Astrocyte (in vitro differentiated cells and primary cell): ENCODE measurements around the gene FLNC. TPM values are rescaled to one million over a fixed set of nuclear protein-coding genes. Genes with fewer than 3 reads are reported as not detected.
A peak's percentile ranks its signal among the peaks of the same experiment; 100 is the strongest.

Experiments
- DNase-seq: peaks from one replicate; pipeline ENCODE4 v3.0.0-alpha.2; 2010; ENCODE audit warnings: low read depth
- FAIRE-seq: peaks from 2 replicates; lab custom pipeline; 2011; peaks lifted over from hg19 to GRCh38; lab: Jason Lieb, UNC
- H2AFZ ChIP-seq: 2 replicates; pipeline ENCODE4 v1.6.0; 2012; ENCODE audit warnings: low read depth, low read length, inconsistent platforms
- H3K27ac ChIP-seq: 2 replicates; pipeline ENCODE4 v1.5.1; 2011; ENCODE audit warnings: low read depth, low read length, inconsistent platforms
- H3K27me3 ChIP-seq: 2 replicates; pipeline ENCODE4 v1.6.0; 2011; ENCODE audit warnings: low read length, inconsistent platforms; ENCODE audit not compliant: insufficient read depth
- H3K36me3 ChIP-seq: 2 replicates; pipeline ENCODE4 v1.5.1; 2011; ENCODE audit warnings: low read length, inconsistent platforms; ENCODE audit not compliant: insufficient read depth
- H3K4me1 ChIP-seq: 2 replicates; pipeline ENCODE4 v1.5.1; 2011; ENCODE audit warnings: low read length, inconsistent platforms; ENCODE audit not compliant: insufficient read depth
- H3K4me2 ChIP-seq: 2 replicates; pipeline ENCODE4 v1.6.0; 2012; ENCODE audit warnings: low read length, inconsistent platforms
- H3K4me3 ChIP-seq: 2 replicates; pipeline ENCODE4 v1.5.1; 2011; ENCODE audit warnings: low read depth, mild to moderate bottlenecking, low read length, inconsistent platforms; ENCODE audit not compliant: insufficient read depth
- H3K79me2 ChIP-seq: 2 replicates; pipeline ENCODE4 v1.6.0; 2012; ENCODE audit warnings: mild to moderate bottlenecking, low read length, inconsistent platforms; ENCODE audit not compliant: insufficient read depth
- H3K9ac ChIP-seq: 2 replicates; pipeline ENCODE4 v1.6.0; 2012; ENCODE audit warnings: mild to moderate bottlenecking, low read length, inconsistent platforms
- H3K9me3 ChIP-seq: 2 replicates; pipeline ENCODE4 v1.5.1; 2012; ENCODE audit warnings: low read depth, mild to moderate bottlenecking, low read length, inconsistent platforms; ENCODE audit not compliant: insufficient read depth
- H4K20me1 ChIP-seq: 2 replicates; pipeline ENCODE4 v1.6.0; 2012; ENCODE audit warnings: low read length, inconsistent platforms; ENCODE audit not compliant: insufficient read depth
- H3K27ac Mint-ChIP-seq: one replicate; pipeline ENCODE4 v1.8.0; 2021; ENCODE audit warnings: mild to moderate bottlenecking, mixed read lengths; ENCODE audit not compliant: unreplicated experiment
- H3K27me3 Mint-ChIP-seq: one replicate; pipeline ENCODE4 v1.8.0; 2021; ENCODE audit warnings: low read depth, mixed read lengths; ENCODE audit not compliant: unreplicated experiment
- H3K36me3 Mint-ChIP-seq: one replicate; pipeline ENCODE4 v1.8.0; 2021; ENCODE audit warnings: low read depth, mixed read lengths; ENCODE audit not compliant: unreplicated experiment
- H3K4me1 Mint-ChIP-seq: one replicate; pipeline ENCODE4 v1.8.0; 2021; ENCODE audit warnings: low read depth, mixed read lengths; ENCODE audit not compliant: unreplicated experiment
- H3K4me3 Mint-ChIP-seq: one replicate; pipeline ENCODE4 v1.8.0; 2021; ENCODE audit warnings: mild to moderate bottlenecking, moderate library complexity, mixed read lengths; ENCODE audit not compliant: unreplicated experiment
- H3K9me3 Mint-ChIP-seq: one replicate; pipeline ENCODE4 v1.8.0; 2021; ENCODE audit warnings: mild to moderate bottlenecking, mixed read lengths; ENCODE audit not compliant: unreplicated experiment
- EZH2 ChIP-seq: IDR thresholded peaks from 2 replicates; pipeline ENCODE4 v1.6.1; 2012; ENCODE audit warnings: mild to moderate bottlenecking, low read length, inconsistent platforms; ENCODE audit not compliant: insufficient read depth
- total RNA-seq: library from RNA; stranded (reverse); gene quantifications from 2 replicates; pipeline ENCODE4 v1.2.1, GENCODE V29; 2021
- TF ChIP-seq, protein P1 (sequence below): IDR thresholded peaks from 2 replicates; pipeline ENCODE4 v1.5.1; 2011; ENCODE audit warnings: low read depth, mild to moderate bottlenecking, inconsistent platforms, low read length, moderate library complexity; ENCODE audit not compliant: insufficient read depth

The FLNC gene
- total RNA-seq, 1 donor from 2014 or later: 364 TPM

DNA sequence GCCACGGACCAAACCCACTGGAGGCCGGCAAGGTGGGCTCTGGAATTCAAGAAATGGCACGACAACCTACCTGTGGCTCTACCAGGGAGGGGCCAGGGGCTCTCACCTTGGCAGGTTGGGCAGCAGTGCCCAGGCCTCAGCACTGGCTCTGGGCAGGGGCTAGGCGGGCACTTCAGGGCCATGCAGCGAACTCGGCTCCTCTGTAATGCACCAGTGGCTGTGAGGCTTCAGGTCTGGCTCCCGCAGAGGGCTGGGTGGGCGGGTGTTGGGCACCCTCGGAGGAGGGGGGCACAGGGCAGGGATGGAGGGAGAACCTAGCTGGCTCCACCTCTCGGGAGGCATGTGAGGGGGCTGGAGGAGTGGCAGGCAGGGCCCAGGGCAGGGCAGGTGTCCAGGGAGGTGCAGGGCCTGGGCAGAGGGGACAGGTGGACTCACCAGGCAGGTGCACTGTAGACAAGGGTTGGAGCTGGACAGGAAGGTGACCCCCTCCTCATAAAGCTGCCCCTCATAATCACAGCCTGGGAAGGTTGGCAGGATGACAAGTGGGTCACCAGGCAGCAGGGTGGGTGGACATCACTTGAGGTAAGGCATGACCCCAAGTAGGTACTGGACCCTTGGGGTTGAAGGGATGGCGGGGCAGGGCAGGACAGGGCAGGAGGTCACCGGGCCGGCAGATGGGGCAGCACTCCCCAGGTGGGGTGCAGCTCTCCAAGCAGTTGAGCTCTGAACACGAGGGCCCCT is 73.6 kb downstream of the FLNC start:
- no peak overlapping the region for H3K4me3 ChIP-seq
- H3K36me3 Mint-ChIP-seq: peaks cover 8% of the 10 kb centered on the region
- peaks cover 9% of the 10 kb centered on the region for H3K9me3 Mint-ChIP-seq
- TF ChIP-seq, protein P1, sequence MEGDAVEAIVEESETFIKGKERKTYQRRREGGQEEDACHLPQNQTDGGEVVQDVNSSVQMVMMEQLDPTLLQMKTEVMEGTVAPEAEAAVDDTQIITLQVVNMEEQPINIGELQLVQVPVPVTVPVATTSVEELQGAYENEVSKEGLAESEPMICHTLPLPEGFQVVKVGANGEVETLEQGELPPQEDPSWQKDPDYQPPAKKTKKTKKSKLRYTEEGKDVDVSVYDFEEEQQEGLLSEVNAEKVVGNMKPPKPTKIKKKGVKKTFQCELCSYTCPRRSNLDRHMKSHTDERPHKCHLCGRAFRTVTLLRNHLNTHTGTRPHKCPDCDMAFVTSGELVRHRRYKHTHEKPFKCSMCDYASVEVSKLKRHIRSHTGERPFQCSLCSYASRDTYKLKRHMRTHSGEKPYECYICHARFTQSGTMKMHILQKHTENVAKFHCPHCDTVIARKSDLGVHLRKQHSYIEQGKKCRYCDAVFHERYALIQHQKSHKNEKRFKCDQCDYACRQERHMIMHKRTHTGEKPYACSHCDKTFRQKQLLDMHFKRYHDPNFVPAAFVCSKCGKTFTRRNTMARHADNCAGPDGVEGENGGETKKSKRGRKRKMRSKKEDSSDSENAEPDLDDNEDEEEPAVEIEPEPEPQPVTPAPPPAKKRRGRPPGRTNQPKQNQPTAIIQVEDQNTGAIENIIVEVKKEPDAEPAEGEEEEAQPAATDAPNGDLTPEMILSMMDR: no peak
- no peak for TF ChIP-seq EZH2
- DNase-seq (no peak), FAIRE-seq (no peak)
- H3K9ac ChIP-seq: no peak overlapping the region
- no peak overlapping the region for H3K4me3 Mint-ChIP-seq
- peaks cover 43% of the 10 kb centered on the region for H3K27me3 Mint-ChIP-seq
- H3K79me2 ChIP-seq: no peaks in the 10 kb centered on the region
- H3K27ac Mint-ChIP-seq: no peak overlapping the region
- H3K36me3 ChIP-seq: no peaks in the 10 kb centered on the region
- no peaks in the 10 kb centered on the region for H3K4me1 ChIP-seq
- no peak overlapping the region for H3K4me2 ChIP-seq
- H2AFZ ChIP-seq: no peak overlapping the region
- peaks cover 6% of the 10 kb centered on the region for H3K27me3 ChIP-seq
- H3K27ac ChIP-seq: no peak overlapping the region
- peaks cover 2% of the 10 kb centered on the region for H3K4me1 Mint-ChIP-seq
- H3K9me3 ChIP-seq: no peaks in the 10 kb centered on the region
- no peaks in the 10 kb centered on the region for H4K20me1 ChIP-seq

GRCh38 chr7:128904381-128905197 is 74.4 kb downstream of the FLNC start:
- Histone ChIP-seq H2AFZ (no peak overlapping the region), H3K9ac (no peak overlapping the region), H3K27me3 (peaks cover 13% of the 10 kb centered on the region), H3K4me2 (no peak overlapping the region), H3K36me3 (no peaks in the 10 kb centered on the region), H3K27ac (no peak overlapping the region), H4K20me1 (no peaks in the 10 kb centered on the region), H3K9me3 (no peaks in the 10 kb centered on the region), H3K4me1 (peaks cover under 1% of the 10 kb centered on the region), H3K4me3 (no peak overlapping the region), H3K79me2 (no peaks in the 10 kb centered on the region)
- DNase-seq: peak; percentile 23
- H3K27ac Mint-ChIP-seq: no peak overlapping the region
- H3K4me1 Mint-ChIP-seq: peaks cover 4% of the 10 kb centered on the region
- TF ChIP-seq, protein P1: peak; percentile 63
- TF ChIP-seq EZH2: no peak
- peaks cover 51% of the 10 kb centered on the region for H3K27me3 Mint-ChIP-seq
- peaks cover 6% of the 10 kb centered on the region for H3K9me3 Mint-ChIP-seq
- H3K36me3 Mint-ChIP-seq: peaks cover 8% of the 10 kb centered on the region
- H3K4me3 Mint-ChIP-seq: no peak overlapping the region
- FAIRE-seq: no peak
